Measurements from ENCODE around the gene MXRA7. TPM values are rescaled to one million over a fixed set of nuclear protein-coding genes. Genes with fewer than 3 reads are reported as not detected.

Gene MXRA7
- total and polyA plus RNA-seq, 2 donors (not counting 3 experiments of a cell fraction or from before 2014, with no cell fraction given): 49.5 to 95.8 TPM

DNA sequence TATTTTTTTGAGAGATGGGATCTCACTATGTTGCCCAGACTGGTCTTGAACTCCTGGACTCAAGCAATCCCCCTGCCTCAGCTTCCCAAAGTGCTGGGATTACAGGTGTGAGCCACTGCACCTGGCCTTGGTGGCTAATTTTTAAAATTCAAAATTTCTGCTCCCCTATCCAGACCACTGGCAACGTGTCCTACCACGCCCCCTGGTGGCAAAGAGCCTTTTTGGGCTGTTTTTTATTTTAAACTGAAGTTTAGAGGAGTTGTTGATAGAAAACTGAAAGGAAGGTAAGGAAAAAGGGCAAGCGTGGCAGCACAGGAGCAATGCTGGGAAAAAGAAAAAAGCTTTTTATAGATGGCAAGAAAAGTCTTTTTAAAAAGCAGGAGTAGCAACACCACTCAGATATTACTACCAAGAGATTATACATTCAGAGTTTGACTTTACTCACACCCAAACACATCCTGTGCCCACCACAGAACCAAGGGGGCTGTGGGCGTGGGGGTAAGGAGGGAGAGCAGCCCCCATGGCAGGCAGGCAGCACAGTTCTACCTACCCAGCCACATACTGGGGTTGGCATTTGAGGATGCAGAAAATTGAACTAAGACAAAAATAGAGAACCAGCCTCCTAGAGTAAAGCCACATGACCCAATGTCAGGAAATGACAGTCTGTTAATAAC, 4.2 kb upstream of the MXRA7 start:
- Histone ChIP-seq H3K27me3 (ENCODE audit: control insufficient read depth in 2 of 2, insufficient read depth in 2 of 2, low read length in 2 of 2) (no peaks in the 10 kb centered on the region), H3K36me3 (ENCODE audit: control insufficient read depth in 2 of 2, extremely low read depth in 1 of 2, insufficient read depth in 2 of 2, low read length in 2 of 2) (peaks cover 16 to 25% of the 10 kb centered on the region in 2 experiments), H3K4me3 (replicated peaks in 1 of 3; ENCODE audit: insufficient read depth in 1 of 3, low read depth in 1 of 3, low read length in 3 of 3) (no peak overlapping the region), H3K9me3 (replicated peaks; ENCODE audit: control insufficient read depth, insufficient read depth, low read length) (no peaks in the 10 kb centered on the region), H3K9me1 (replicated peaks; ENCODE audit: control insufficient read depth, extremely low read depth, insufficient read depth, low read length) (no peaks in the 10 kb centered on the region), H3K9ac (replicated peaks; ENCODE audit: extremely low read depth, insufficient read depth, low read length) (no peak overlapping the region), H4K20me1 (replicated peaks; ENCODE audit: control insufficient read depth, extremely low read depth, insufficient read depth, low read length) (no peaks in the 10 kb centered on the region), H3K27ac (ENCODE audit: insufficient read depth, low read depth, low read length) (no peak overlapping the region), H2AFZ (ENCODE audit: low read depth, low read length) (no peak overlapping the region), H3K4me2 (ENCODE audit: insufficient read depth, low read length) (no peak overlapping the region), H3K79me2 (ENCODE audit: control insufficient read depth, insufficient read depth, low read length) (peaks cover 8% of the 10 kb centered on the region), H3K4me1 (ENCODE audit: control insufficient read depth, extremely low read depth, insufficient read depth, low read length) (peaks cover 16% of the 10 kb centered on the region)
- intact Hi-C loops (cut with micrococcal nuclease): loop anchor here (1.0 to 10.0 kb wide), 3 partner anchors 34 to 190 kb away; no protein-coding TSS in a partner anchor
- TF ChIP-seq CTCF (IDR thresholded peaks at IDR 0.05; ENCODE audit: extremely low read depth in 1 of 2, insufficient read depth in 1 of 2, low read depth in 1 of 2, low read length in 2 of 2) (peak; percentile 70 to 72), JUN (IDR thresholded peaks at IDR 0.05; ENCODE audit: borderline replicate concordance, insufficient read depth, insufficient read length, low read depth) (no peak), POLR2A (IDR thresholded peaks at IDR 0.05; ENCODE audit: low read depth, low read length) (no peak), EZH2 (IDR thresholded peaks at IDR 0.05; ENCODE audit: borderline replicate concordance, low read depth, low read length, severe bottlenecking) (no peak), GATA2 (IDR thresholded peaks at IDR 0.05; ENCODE audit: insufficient read depth, insufficient read length, low read depth, low read length) (no peak)
- DNase-seq (ENCODE audit: low read depth, low spot score) (peak; percentile 57), FAIRE-seq (peak; percentile 44)
- POLR2A ChIA-PET: no interaction called here
- BruUV-seq (replicated peaks): no TSS peak
- CTCF ChIA-PET: interaction anchor here (1.2 to 4.7 kb wide), 9 partner anchors 11 to 192 kb away, joined by 3 to 30 read pairs (median 8); no protein-coding TSS in a partner anchor
- dilution Hi-C loops (cut with MboI; ENCODE audit: extremely low pct_ligation_motif_present, low sequenced_read_pairs): no loop called here
